NK-92 treated with Interleukin-12 subunit alpha and Interleukin-12 subunit beta, amount 100 ng/mL, for 24 hours (cell line): ENCODE results near the gene HTRA2.
"Not testable (repeated sequence)": the region's sequence is repeated elsewhere in the genome, so short reads cannot be mapped to it uniquely, and the experiment has no call there.

Source experiments
- DNase-seq: peaks from one replicate; lab custom pipeline; 2025; lab: John Stamatoyannopoulos, UW

The HTRA2 gene

GRCh38 chr2:74561022-74561421, 31.3 kb downstream of the HTRA2 start:
- not testable (repeated sequence) for DNase-seq

- no peak for DNase-seq
Observed at GRCh38 chr2:74562126-74562775, 32.5 kb downstream of the HTRA2 start.

GRCh38 chr2:74564222-74564621, 34.5 kb downstream of the HTRA2 start:
- DNase-seq: no peak

GRCh38 chr2:74566076-74566753, 36.5 kb downstream of the HTRA2 start:
- peak; percentile 49 for DNase-seq

GRCh38 chr2:74566754-74567085, 37.0 kb downstream of the HTRA2 start:
- no peak for DNase-seq

GRCh38 chr2:74567881-74568280, 38.1 kb downstream of the HTRA2 start:
- DNase-seq: no peak

GRCh38 chr2:74569686-74570085, 40.0 kb downstream of the HTRA2 start:
- DNase-seq: no peak

GRCh38 chr2:74571058-74571457, 41.3 kb downstream of the HTRA2 start:
- no peak for DNase-seq

- no peak for DNase-seq
Observed at GRCh38 chr2:74572178-74572925, 42.6 kb downstream of the HTRA2 start.

- no peak for DNase-seq
Observed at GRCh38 chr2:74573747-74574562, 44.2 kb downstream of the HTRA2 start.

- DNase-seq: no peak
Observed at GRCh38 chr2:74575320-74575719, 45.6 kb downstream of the HTRA2 start.

GRCh38 chr2:74576211-74576862, 46.6 kb downstream of the HTRA2 start:
- DNase-seq: no peak

GRCh38 chr2:74576863-74577229, 47.1 kb downstream of the HTRA2 start:
- DNase-seq: no peak

- DNase-seq: no peak
Observed at GRCh38 chr2:74577448-74577847, 47.7 kb downstream of the HTRA2 start.

- DNase-seq: no peak
Observed at GRCh38 chr2:74578408-74578807, 48.7 kb downstream of the HTRA2 start.

GRCh38 chr2:74581463-74581862, 51.7 kb downstream of the HTRA2 start:
- no peak for DNase-seq

GRCh38 chr2:74582184-74582583, 52.5 kb downstream of the HTRA2 start:
- DNase-seq: no peak
